ENCODE results near the gene FTO. TPM values are rescaled to one million over a fixed set of nuclear protein-coding genes. Genes with fewer than 3 reads are reported as not detected.

The FTO gene
- total and polyA plus RNA-seq, 2 experiments from 2014 or later: 46.8 to 77.7 TPM

GRCh38 chr16:53962041-53962440 is 258.1 kb downstream of the FTO start:
- DNase-seq (ENCODE audit: low spot score): no peak
- 82% methylated on average over 2 of the region's 2 CpGs for WGBS (ENCODE audit: low lambda C conversion rate, missing lambda C conversion rate)
- H4K20me1 ChIP-seq (ENCODE audit: insufficient read depth, poor library complexity, severe bottlenecking): no peaks in the 10 kb centered on the region
- H3K79me2 ChIP-seq: no peaks in the 10 kb centered on the region
- H3K27me3 ChIP-seq: no peaks in the 10 kb centered on the region
- no peaks in the 10 kb centered on the region for H3K9me2 ChIP-seq (replicated peaks; ENCODE audit: insufficient read depth)
- H3K36me3 ChIP-seq (replicated peaks; ENCODE audit: insufficient read depth, low read depth): no peaks in the 10 kb centered on the region
- H3K4me1 ChIP-seq (ENCODE audit: insufficient read depth): peaks cover 11% of the 10 kb centered on the region
- no peak overlapping the region for H3K4me3 ChIP-seq
- no peak overlapping the region for H3K27ac ChIP-seq
- TF ChIP-seq CTCF (IDR thresholded peaks at IDR 0.05; ENCODE audit: poor library complexity) (no peak), EZH2phosphoT487 (IDR thresholded peaks at IDR 0.05; ENCODE audit: low read depth, severe bottlenecking, unreplicated experiment) (no peak), EZH2 (IDR thresholded peaks at IDR 0.05; ENCODE audit: borderline replicate concordance) (no peak)
- H3K9me3 ChIP-seq (ENCODE audit: low read depth): no peaks in the 10 kb centered on the region
- no peak overlapping the region for H2AFZ ChIP-seq
- no peak overlapping the region for H3K4me2 ChIP-seq

DNA sequence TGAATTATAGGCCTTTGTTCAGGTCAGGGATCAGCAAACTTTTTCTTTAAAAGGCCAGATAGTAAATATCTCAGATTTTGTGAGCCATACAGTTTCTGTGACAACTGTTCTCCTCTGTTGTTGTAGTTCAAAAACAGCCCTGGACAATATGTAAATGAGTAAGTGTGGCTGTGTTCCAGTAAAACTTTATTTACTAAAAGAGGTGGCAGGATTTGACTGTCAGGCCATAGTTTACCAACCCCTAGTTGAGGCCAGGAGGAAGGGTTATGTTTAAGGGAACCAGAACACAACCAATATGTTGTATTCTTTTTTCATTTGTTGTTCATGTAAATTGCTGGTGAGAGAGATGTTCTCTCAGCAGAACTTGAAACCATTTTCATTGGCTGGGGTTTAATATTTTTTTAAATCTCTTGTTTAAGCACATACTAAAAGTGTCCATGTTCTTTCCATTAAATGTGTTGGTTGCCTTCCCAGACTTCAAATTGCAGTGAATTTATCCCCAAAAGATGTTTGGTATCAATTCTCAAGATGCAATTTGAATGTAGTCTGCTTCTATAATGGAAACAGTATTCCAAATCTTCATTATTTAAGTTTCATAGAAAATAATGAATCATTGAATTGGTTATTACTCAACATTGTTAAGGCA is 260.3 kb downstream of the FTO start:
- Histone ChIP-seq H3K79me2 (no peaks in the 10 kb centered on the region), H3K4me2 (no peak overlapping the region), H4K20me1 (ENCODE audit: insufficient read depth, poor library complexity, severe bottlenecking) (no peaks in the 10 kb centered on the region), H3K27me3 (no peaks in the 10 kb centered on the region), H3K27ac (no peak overlapping the region), H3K4me1 (ENCODE audit: insufficient read depth) (peaks cover 8% of the 10 kb centered on the region), H3K9me2 (replicated peaks; ENCODE audit: insufficient read depth) (no peaks in the 10 kb centered on the region), H3K4me3 (no peak overlapping the region), H3K36me3 (replicated peaks; ENCODE audit: insufficient read depth, low read depth) (no peaks in the 10 kb centered on the region), H3K9me3 (ENCODE audit: low read depth) (no peaks in the 10 kb centered on the region), H2AFZ (no peak overlapping the region)
- TF ChIP-seq CTCF (IDR thresholded peaks at IDR 0.05; ENCODE audit: poor library complexity) (no peak), EZH2 (IDR thresholded peaks at IDR 0.05; ENCODE audit: borderline replicate concordance) (no peak), EZH2phosphoT487 (IDR thresholded peaks at IDR 0.05; ENCODE audit: low read depth, severe bottlenecking, unreplicated experiment) (no peak)
- DNase-seq (ENCODE audit: low spot score): no peak

DNA sequence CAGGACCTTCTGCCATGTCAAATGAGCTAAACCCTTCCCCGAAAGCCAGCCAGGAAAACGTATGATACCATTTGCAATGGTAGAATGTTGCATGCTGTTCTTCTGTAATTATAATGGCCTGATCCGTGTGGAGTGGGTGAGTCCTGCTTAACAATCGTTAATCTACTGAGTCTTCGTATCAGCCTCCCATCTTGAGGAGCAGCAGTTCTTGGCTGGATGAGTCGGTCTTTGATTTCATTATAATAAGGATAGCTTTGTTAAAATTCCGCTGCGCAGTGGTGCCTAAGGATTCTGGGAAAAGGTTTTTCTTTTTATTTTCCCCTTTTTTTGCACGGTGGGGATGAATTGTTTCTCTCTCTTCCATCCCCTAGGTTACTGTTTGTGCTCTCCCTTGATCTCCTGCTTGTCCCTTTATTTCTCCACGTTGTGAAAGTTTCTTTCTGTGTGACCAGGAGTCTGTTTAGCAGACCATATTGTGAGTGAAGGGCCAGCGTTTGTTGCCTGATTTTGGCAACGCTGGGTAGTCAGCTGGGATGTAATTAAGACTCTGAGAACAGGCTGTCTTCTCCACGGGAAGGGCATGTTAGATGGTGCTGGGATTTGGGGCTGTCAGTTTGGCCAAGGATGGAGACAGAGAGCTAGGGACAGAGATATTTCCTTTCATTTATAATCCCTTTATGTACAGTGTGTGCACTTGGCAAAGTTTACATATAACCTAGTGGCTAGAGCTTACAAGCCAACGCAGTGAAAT is 263.0 kb downstream of the FTO start:
- H2AFZ ChIP-seq: no peak overlapping the region
- no peak overlapping the region for H3K27ac ChIP-seq
- H3K27me3 ChIP-seq: no peaks in the 10 kb centered on the region
- H3K4me3 ChIP-seq: no peak overlapping the region
- 75% methylated on average over 14 of the region's 14 CpGs for WGBS (ENCODE audit: low lambda C conversion rate, missing lambda C conversion rate)
- H3K4me1 ChIP-seq (ENCODE audit: insufficient read depth): no peaks in the 10 kb centered on the region
- no peak overlapping the region for H3K4me2 ChIP-seq
- no peaks in the 10 kb centered on the region for H4K20me1 ChIP-seq (ENCODE audit: insufficient read depth, poor library complexity, severe bottlenecking)
- H3K9me3 ChIP-seq (ENCODE audit: low read depth): no peaks in the 10 kb centered on the region
- TF ChIP-seq CTCF (IDR thresholded peaks at IDR 0.05; ENCODE audit: poor library complexity) (no peak), EZH2 (IDR thresholded peaks at IDR 0.05; ENCODE audit: borderline replicate concordance) (no peak)
- H3K9me2 ChIP-seq (replicated peaks; ENCODE audit: insufficient read depth): no peaks in the 10 kb centered on the region
- no peak for DNase-seq (ENCODE audit: low spot score)
- H3K36me3 ChIP-seq (replicated peaks; ENCODE audit: insufficient read depth, low read depth): no peaks in the 10 kb centered on the region
- H3K79me2 ChIP-seq: no peaks in the 10 kb centered on the region

All from hepatocyte (in vitro differentiated cells).